ENCODE data around the gene PPP1R36. TPM values are rescaled to one million over a fixed set of nuclear protein-coding genes. Genes with fewer than 3 reads are reported as not detected.

PPP1R36 gene
- total and polyA plus RNA-seq, 2 of the 13 experiments (the other 11 are each of a cell fraction or from before 2014, with no cell fraction given): 0.11 to 0.17 TPM

GRCh38 chr14:64503434-64504309, 46.1 kb upstream of the PPP1R36 start, which contains the start of gene ZBTB25 (continued):
- TF ChIP-seq ZNF335 (CRISPR knock-in tag; IDR thresholded peaks at IDR 0.05) (no peak), KAT8 (CRISPR knock-in tag; IDR thresholded peaks at IDR 0.05) (peak; percentile 16; the same call in 1 of the 2 replicates), FOXA1 (IDR thresholded peaks at IDR 0.05) (no peak), FOXA1 (CRISPR knock-in tag; IDR thresholded peaks at IDR 0.05) (no peak), POLR2AphosphoS5 (IDR thresholded peaks at IDR 0.05; ENCODE audit: low read depth, low read length) (peak; percentile 82), ZFYVE20 (CRISPR knock-in tag; IDR thresholded peaks at IDR 0.05; ENCODE audit: borderline replicate concordance, low read depth) (0 out of 2 replicates have a peak, but pooled peaks have one; percentile 39), NCOA2 (CRISPR knock-in tag; IDR thresholded peaks at IDR 0.05) (no peak; the same call in 1 of the 2 replicates), MYC (CRISPR knock-in tag; IDR thresholded peaks at IDR 0.05; ENCODE audit: borderline replicate concordance) (peak; percentile 86), AKAP8 (CRISPR knock-in tag; IDR thresholded peaks at IDR 0.05) (no peak; the same call in 1 of the 2 replicates), NFIC (IDR thresholded peaks at IDR 0.05; ENCODE audit: low read length) (no peak), ZSCAN21 (CRISPR knock-in tag; IDR thresholded peaks at IDR 0.05; ENCODE audit: borderline replicate concordance) (peak; percentile 88), ZNF281 (CRISPR knock-in tag; IDR thresholded peaks at IDR 0.05; ENCODE audit: borderline replicate concordance) (no peak), PCBP2 (optimal IDR thresholded peaks at IDR 0.05; ENCODE audit: low read depth, low read length, poor library complexity, severe bottlenecking) (no peak), CENPT (CRISPR knock-in tag; IDR thresholded peaks at IDR 0.05; ENCODE audit: low read depth) (0 out of 2 replicates have a peak, but pooled peaks have one; percentile 66), ZZZ3 (CRISPR knock-in tag; IDR thresholded peaks at IDR 0.05; ENCODE audit: borderline replicate concordance) (peak; percentile 16; the same call in 1 of the 2 replicates), YY1 (IDR thresholded peaks at IDR 0.05; ENCODE audit: insufficient read depth, insufficient replicate concordance, low read depth, low read length) (peak; percentile 11), CC2D1A (CRISPR knock-in tag; IDR thresholded peaks at IDR 0.05) (no peak), CENPBD1 (CRISPR knock-in tag; IDR thresholded peaks at IDR 0.05; ENCODE audit: borderline replicate concordance, low read depth) (peak; percentile 65; the same call in 1 of the 2 replicates), JARID2 (CRISPR knock-in tag; IDR thresholded peaks at IDR 0.05; ENCODE audit: insufficient replicate concordance) (peak; percentile 14), ZNF354B (CRISPR knock-in tag; IDR thresholded peaks at IDR 0.05) (no peak), ZNF776 (CRISPR knock-in tag; IDR thresholded peaks at IDR 0.05) (peak; percentile 51; the same call in 1 of the 2 replicates), ZFP90 (CRISPR knock-in tag; IDR thresholded peaks at IDR 0.05; ENCODE audit: borderline replicate concordance) (peak; percentile 53), MTA1 (CRISPR knock-in tag; IDR thresholded peaks at IDR 0.05; ENCODE audit: borderline replicate concordance) (peak; percentile 72; the same call in 1 of the 2 replicates), ZNF784 (CRISPR knock-in tag; IDR thresholded peaks at IDR 0.05; ENCODE audit: borderline replicate concordance) (peak; percentile 35; the same call in 1 of the 2 replicates), TOPORS (CRISPR knock-in tag; IDR thresholded peaks at IDR 0.05) (peak; percentile 92; the same call in 1 of the 2 replicates)

Data from HepG2 (cell line).